Measurements from ENCODE around the gene DENND2D. TPM values are rescaled to one million over a fixed set of nuclear protein-coding genes. Genes with fewer than 3 reads are reported as not detected.

DENND2D gene
- total RNA-seq, 2 experiments from 2014 or later, result 201 to 203 TPM

- Mint-ChIP-seq H3K27me3 (no peaks in the 10 kb centered on the region), H3K36me3 (peaks cover 40% of the 10 kb centered on the region), H3K4me1 (peaks cover 89% of the 10 kb centered on the region), H3K27ac (peak overlapping the region; percentile 94), H3K4me3 (peak overlapping the region; percentile 82), H3K9me3 (peaks cover 12% of the 10 kb centered on the region)
- DNase-seq, result peak; percentile 77
These were observed 14.4 kb upstream of the DENND2D start for GRCh38 chr1:111214884-111215283.

- peak overlapping the region; percentile 82 for H3K4me3 Mint-ChIP-seq
- peaks cover 37% of the 10 kb centered on the region for H3K36me3 Mint-ChIP-seq
- DNase-seq, result no peak
- peaks cover 90% of the 10 kb centered on the region for H3K4me1 Mint-ChIP-seq
- H3K9me3 Mint-ChIP-seq, result peaks cover 12% of the 10 kb centered on the region
- H3K27ac Mint-ChIP-seq, result peak overlapping the region; percentile 94
- H3K27me3 Mint-ChIP-seq, result no peaks in the 10 kb centered on the region
These were observed 13.8 kb upstream of the DENND2D start for GRCh38 chr1:111214074-111214801.

GRCh38 chr1:111213412-111213811 is 13.0 kb upstream of the DENND2D start:
- peaks cover 9% of the 10 kb centered on the region for H3K9me3 Mint-ChIP-seq
- peak overlapping the region; percentile 94 for H3K27ac Mint-ChIP-seq
- H3K27me3 Mint-ChIP-seq, result no peaks in the 10 kb centered on the region
- H3K4me3 Mint-ChIP-seq, result peak overlapping the region; percentile 46
- peaks cover 89% of the 10 kb centered on the region for H3K4me1 Mint-ChIP-seq
- peaks cover 34% of the 10 kb centered on the region for H3K36me3 Mint-ChIP-seq
- DNase-seq, result no peak

- Mint-ChIP-seq H3K27ac (peak overlapping the region; percentile 94), H3K27me3 (no peaks in the 10 kb centered on the region), H3K4me1 (peaks cover 88% of the 10 kb centered on the region), H3K9me3 (peaks cover 2% of the 10 kb centered on the region), H3K4me3 (peak overlapping the region; percentile 46), H3K36me3 (peaks cover 27% of the 10 kb centered on the region)
- DNase-seq, result no peak
These were observed 12.3 kb upstream of the DENND2D start for GRCh38 chr1:111212634-111213335.

- Mint-ChIP-seq H3K27ac (no peak overlapping the region), H3K27me3 (no peaks in the 10 kb centered on the region), H3K4me1 (peaks cover 81% of the 10 kb centered on the region), H3K9me3 (peaks cover 2% of the 10 kb centered on the region), H3K36me3 (peaks cover 26% of the 10 kb centered on the region), H3K4me3 (no peak overlapping the region)
- DNase-seq, result no peak
These were observed 11.5 kb upstream of the DENND2D start for GRCh38 chr1:111211921-111212320.

GRCh38 chr1:111209622-111210021 is 9.2 kb upstream of the DENND2D start:
- Mint-ChIP-seq H3K27ac (peak overlapping the region; percentile 9), H3K27me3 (no peaks in the 10 kb centered on the region), H3K36me3 (peaks cover 22% of the 10 kb centered on the region), H3K4me1 (peaks cover 73% of the 10 kb centered on the region), H3K9me3 (peaks cover 5% of the 10 kb centered on the region), H3K4me3 (no peak overlapping the region)
- no peak for DNase-seq

- H3K36me3 Mint-ChIP-seq, result peaks cover 18% of the 10 kb centered on the region
- peaks cover 5% of the 10 kb centered on the region for H3K9me3 Mint-ChIP-seq
- peaks cover 67% of the 10 kb centered on the region for H3K4me1 Mint-ChIP-seq
- no peak overlapping the region for H3K4me3 Mint-ChIP-seq
- no peaks in the 10 kb centered on the region for H3K27me3 Mint-ChIP-seq
- no peak overlapping the region for H3K27ac Mint-ChIP-seq
- DNase-seq, result no peak
These were observed 8.5 kb upstream of the DENND2D start for GRCh38 chr1:111208921-111209320.

GRCh38 chr1:111205714-111206050 is 5.2 kb upstream of the DENND2D start:
- H3K9me3 Mint-ChIP-seq, result peaks cover 4% of the 10 kb centered on the region
- H3K4me3 Mint-ChIP-seq, result no peak overlapping the region
- peaks cover 60% of the 10 kb centered on the region for H3K4me1 Mint-ChIP-seq
- H3K36me3 Mint-ChIP-seq, result peaks cover under 1% of the 10 kb centered on the region
- DNase-seq, result no peak
- H3K27ac Mint-ChIP-seq, result no peak overlapping the region
- no peaks in the 10 kb centered on the region for H3K27me3 Mint-ChIP-seq

GRCh38 chr1:111204983-111205713 is 4.7 kb upstream of the DENND2D start:
- Mint-ChIP-seq H3K4me1 (peaks cover 59% of the 10 kb centered on the region), H3K9me3 (peaks cover 4% of the 10 kb centered on the region), H3K36me3 (peaks cover 6% of the 10 kb centered on the region), H3K27me3 (no peaks in the 10 kb centered on the region), H3K4me3 (peak overlapping the region; percentile 62), H3K27ac (peak overlapping the region; percentile 85)
- DNase-seq, result no peak

- peak; percentile 73 for DNase-seq
- peak overlapping the region; percentile 100 for H3K4me3 Mint-ChIP-seq
- peak overlapping the region; percentile 100 for H3K27ac Mint-ChIP-seq
- peaks cover 13% of the 10 kb centered on the region for H3K36me3 Mint-ChIP-seq
- H3K27me3 Mint-ChIP-seq, result no peaks in the 10 kb centered on the region
- peaks cover 4% of the 10 kb centered on the region for H3K9me3 Mint-ChIP-seq
- H3K4me1 Mint-ChIP-seq, result peaks cover 51% of the 10 kb centered on the region
These were observed 3.9 kb upstream of the DENND2D start for GRCh38 chr1:111204201-111204982.

- H3K9me3 Mint-ChIP-seq, result peaks cover 4% of the 10 kb centered on the region
- H3K4me3 Mint-ChIP-seq, result peak overlapping the region; percentile 100
- no peaks in the 10 kb centered on the region for H3K27me3 Mint-ChIP-seq
- DNase-seq, result peak; percentile 85
- peak overlapping the region; percentile 100 for H3K27ac Mint-ChIP-seq
- peaks cover 20% of the 10 kb centered on the region for H3K36me3 Mint-ChIP-seq
- peaks cover 47% of the 10 kb centered on the region for H3K4me1 Mint-ChIP-seq
These were observed 3.3 kb upstream of the DENND2D start for GRCh38 chr1:111203681-111204200.

- Mint-ChIP-seq H3K27me3 (no peaks in the 10 kb centered on the region), H3K4me1 (peaks cover 42% of the 10 kb centered on the region)
These were observed 2.5 kb upstream of the DENND2D start for GRCh38 chr1:111202707-111203623.

GRCh38 chr1:111202366-111202706 is 1.9 kb upstream of the DENND2D start:
- H3K4me1 Mint-ChIP-seq, result peaks cover 39% of the 10 kb centered on the region
- H3K27me3 Mint-ChIP-seq, result no peaks in the 10 kb centered on the region
- no peak for DNase-seq
- H3K9me3 Mint-ChIP-seq, result peaks cover 4% of the 10 kb centered on the region
- peak overlapping the region; percentile 100 for H3K4me3 Mint-ChIP-seq
- H3K36me3 Mint-ChIP-seq, result peaks cover 34% of the 10 kb centered on the region
- peak overlapping the region; percentile 100 for H3K27ac Mint-ChIP-seq

More at GRCh38 chr1:111202707-111203623, 2.5 kb upstream of the DENND2D start:
- Mint-ChIP-seq H3K4me3 (peak overlapping the region; percentile 100), H3K36me3 (peaks cover 28% of the 10 kb centered on the region), H3K9me3 (peaks cover 4% of the 10 kb centered on the region), H3K27ac (peak overlapping the region; percentile 100)
- no peak for DNase-seq

Measured in activated naive CD8-positive, alpha-beta T cell treated with anti-CD3 and anti-CD28 coated beads for 36 hours (primary cell).